ENCODE results near the gene TMEM108. TPM values are rescaled to one million over a fixed set of nuclear protein-coding genes. Genes with fewer than 3 reads are reported as not detected.

Gene TMEM108
- total RNA-seq, 3 donors from 2014 or later, result not detected

DNA sequence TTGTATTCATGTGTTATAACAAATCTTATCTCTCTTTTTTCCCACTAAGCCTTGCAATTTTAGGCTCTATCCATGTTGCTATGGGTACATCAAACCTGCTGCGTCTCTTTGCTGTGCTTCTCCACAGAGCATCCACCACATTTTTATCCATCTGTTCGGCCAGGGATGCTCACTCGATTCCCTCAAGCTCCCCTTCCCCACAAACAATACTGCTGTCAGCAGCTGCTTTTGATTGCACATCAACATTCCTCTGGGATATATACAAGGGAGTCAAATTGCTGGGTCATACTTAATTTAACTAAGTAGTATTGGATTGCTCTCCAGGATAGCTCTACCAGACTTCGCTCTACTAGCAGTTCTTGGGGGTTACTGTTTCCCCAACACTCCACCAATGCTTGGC is 36.8 kb downstream of the TMEM108 start:
- no peaks in the 10 kb centered on the region for H3K27me3 Mint-ChIP-seq (ENCODE audit: low read depth)
- H3K4me1 Mint-ChIP-seq (ENCODE audit: low read depth), result no peaks in the 10 kb centered on the region
- no peak for DNase-seq
- no peak overlapping the region for H3K4me3 Mint-ChIP-seq
- no peaks in the 10 kb centered on the region for H3K36me3 Mint-ChIP-seq (ENCODE audit: insufficient read depth)
- H3K9me3 Mint-ChIP-seq, result no peaks in the 10 kb centered on the region
- ATAC-seq, result no peak

DNA sequence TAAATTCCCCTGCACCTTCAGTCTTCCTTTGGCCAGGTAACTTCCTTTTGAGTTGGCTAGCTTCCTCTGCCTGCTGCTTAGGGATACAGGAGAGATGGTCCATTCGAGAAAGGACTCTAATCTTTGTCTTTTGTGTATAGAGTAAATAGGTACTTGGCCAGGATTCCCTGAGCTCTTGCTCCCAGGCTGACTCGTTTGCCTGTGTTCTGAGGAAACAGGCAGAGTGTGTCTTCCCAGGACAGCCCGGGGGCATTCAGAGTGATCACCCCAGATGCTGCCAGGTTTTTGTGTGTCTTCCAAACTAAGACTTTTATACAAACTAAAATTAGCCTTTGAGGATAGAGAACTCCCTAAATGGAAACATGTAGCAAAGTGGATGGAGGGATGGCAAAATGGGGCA is 39.5 kb downstream of the TMEM108 start:
- no peaks in the 10 kb centered on the region for H3K9me3 Mint-ChIP-seq
- DNase-seq (no peak), ATAC-seq (no peak)
- no peak overlapping the region for H3K4me3 Mint-ChIP-seq
- no peaks in the 10 kb centered on the region for H3K4me1 Mint-ChIP-seq (ENCODE audit: low read depth)
- H3K36me3 Mint-ChIP-seq (ENCODE audit: insufficient read depth), result no peaks in the 10 kb centered on the region
- no peaks in the 10 kb centered on the region for H3K27me3 Mint-ChIP-seq (ENCODE audit: low read depth)

DNA sequence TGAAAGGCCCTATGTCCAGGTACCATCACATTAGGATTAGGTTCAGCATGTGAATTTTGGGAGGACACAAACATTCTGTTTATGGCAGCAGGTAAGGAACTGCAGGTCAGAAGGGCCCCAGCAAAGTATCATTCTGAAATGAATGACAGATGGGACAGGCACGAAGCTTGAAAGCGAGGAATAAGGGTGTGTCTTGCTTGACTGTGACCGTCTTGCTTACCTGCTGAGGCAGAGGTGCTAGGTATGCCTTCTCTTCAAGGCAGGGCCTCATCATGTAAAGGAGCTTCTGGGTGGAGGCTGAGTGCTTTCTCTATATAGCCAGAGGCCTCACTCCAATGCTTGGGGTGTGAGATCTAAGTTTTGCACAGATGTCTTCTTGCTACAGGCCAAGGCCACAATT is 41.4 kb downstream of the TMEM108 start:
- no peaks in the 10 kb centered on the region for H3K4me1 Mint-ChIP-seq (ENCODE audit: low read depth)
- no peak overlapping the region for H3K4me3 Mint-ChIP-seq
- H3K27me3 Mint-ChIP-seq (ENCODE audit: low read depth), result no peaks in the 10 kb centered on the region
- no peaks in the 10 kb centered on the region for H3K36me3 Mint-ChIP-seq (ENCODE audit: insufficient read depth)
- no peak for ATAC-seq
- DNase-seq, result no peak
- no peaks in the 10 kb centered on the region for H3K9me3 Mint-ChIP-seq

DNA sequence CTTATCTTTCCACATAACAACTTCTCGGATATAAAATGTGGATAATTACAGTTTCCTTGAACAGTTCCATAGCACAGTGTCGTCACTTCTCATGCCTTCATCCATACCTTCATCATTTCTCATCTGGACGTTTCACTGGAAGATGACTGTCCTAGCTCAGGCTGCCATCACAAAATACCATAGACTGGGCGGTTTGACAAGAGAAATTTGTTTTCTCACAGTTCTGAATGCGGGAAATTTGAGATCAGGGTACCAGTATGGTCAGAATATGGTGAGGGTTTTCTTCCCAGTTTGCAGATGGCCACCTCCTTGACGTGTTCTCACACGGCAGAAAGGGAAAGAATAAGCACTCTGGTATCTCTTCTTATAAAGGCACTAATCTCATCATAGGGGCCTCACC is 42.8 kb downstream of the TMEM108 start:
- Mint-ChIP-seq H3K4me1 (ENCODE audit: low read depth) (no peaks in the 10 kb centered on the region), H3K27me3 (ENCODE audit: low read depth) (no peaks in the 10 kb centered on the region), H3K9me3 (no peaks in the 10 kb centered on the region), H3K36me3 (ENCODE audit: insufficient read depth) (no peaks in the 10 kb centered on the region), H3K4me3 (no peak overlapping the region)
- ATAC-seq (no peak), DNase-seq (no peak)

DNA sequence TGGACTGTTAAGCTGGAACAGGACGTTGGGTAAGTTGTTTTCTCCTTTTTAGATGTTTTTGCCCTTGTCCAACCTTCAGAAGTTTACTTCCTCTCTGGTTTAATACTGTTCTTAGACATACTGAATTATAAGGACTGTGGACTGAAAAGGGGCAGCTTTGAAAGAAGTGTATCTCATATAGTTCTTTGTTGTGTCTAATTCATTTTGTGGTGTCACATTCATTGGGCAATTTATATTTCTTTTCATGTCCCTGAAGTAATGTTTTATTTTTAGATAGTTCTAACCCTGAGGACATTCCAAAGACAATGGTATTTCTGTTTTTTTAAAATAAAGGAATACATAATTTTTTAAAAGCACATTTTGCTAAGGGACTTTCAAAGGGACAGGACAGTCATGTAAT is 45.2 kb downstream of the TMEM108 start:
- H3K9me3 Mint-ChIP-seq, result no peaks in the 10 kb centered on the region
- no peaks in the 10 kb centered on the region for H3K36me3 Mint-ChIP-seq (ENCODE audit: insufficient read depth)

DNA sequence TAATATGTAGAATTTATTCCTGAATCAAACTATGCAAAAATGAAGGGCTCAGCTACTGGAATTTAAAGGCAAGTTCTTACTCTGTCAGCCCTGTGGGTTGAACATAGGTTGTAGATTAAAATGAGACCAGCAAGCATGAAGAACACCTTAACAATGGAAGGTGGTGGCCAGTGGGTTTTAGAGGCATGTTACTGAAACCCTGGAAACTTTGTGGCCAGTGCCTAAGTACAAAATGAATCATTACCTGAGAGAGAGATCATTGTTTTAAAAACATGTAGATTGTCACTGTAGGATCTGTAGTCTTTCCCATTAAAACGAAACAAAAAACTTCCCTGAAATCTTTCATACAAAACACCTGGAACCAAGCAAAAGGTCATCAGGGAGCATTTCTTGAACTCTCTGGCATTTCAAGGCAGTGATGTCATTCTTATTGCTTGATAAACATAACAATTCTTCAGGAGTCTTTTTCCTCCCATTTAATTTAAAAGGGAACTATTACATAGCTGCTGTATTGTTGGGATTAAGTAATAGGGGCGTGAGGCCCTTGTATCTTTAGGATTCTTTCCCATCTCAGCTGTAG is 51.8 kb downstream of the TMEM108 start:
- DNase-seq, result no peak
- ATAC-seq, result no peak

More for the DNA sequence above, 45.2 kb downstream of the TMEM108 start:
- Mint-ChIP-seq H3K27me3 (ENCODE audit: low read depth) (no peaks in the 10 kb centered on the region), H3K4me3 (no peak overlapping the region), H3K4me1 (ENCODE audit: low read depth) (no peaks in the 10 kb centered on the region)
- DNase-seq (no peak), ATAC-seq (no peak)

DNA sequence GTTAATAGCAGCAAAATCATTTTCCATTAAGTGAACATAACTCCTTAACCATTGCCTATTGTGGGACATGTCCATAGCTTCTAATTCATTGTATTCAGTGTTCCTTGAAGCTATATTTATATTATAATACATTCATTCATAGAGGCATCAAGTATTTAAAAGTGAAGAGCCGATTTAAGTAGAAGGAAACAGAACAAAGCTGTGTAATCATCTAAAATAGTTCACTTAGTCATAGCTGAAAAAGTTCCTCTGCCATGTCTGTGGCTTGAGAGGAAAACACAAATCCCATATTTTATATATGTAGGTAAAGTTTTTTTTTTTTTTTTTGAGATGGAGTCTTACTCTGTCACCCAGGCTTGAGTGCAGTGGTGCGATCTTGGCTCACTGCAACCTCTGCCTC is 54.5 kb downstream of the TMEM108 start:
- DNase-seq (no peak), ATAC-seq (no peak)
- Mint-ChIP-seq H3K4me3 (no peak overlapping the region), H3K4me1 (ENCODE audit: low read depth) (no peaks in the 10 kb centered on the region), H3K27me3 (ENCODE audit: low read depth) (peaks cover 2% of the 10 kb centered on the region), H3K36me3 (ENCODE audit: insufficient read depth) (no peaks in the 10 kb centered on the region), H3K9me3 (no peaks in the 10 kb centered on the region)

More for the DNA sequence above, 51.8 kb downstream of the TMEM108 start:
- Mint-ChIP-seq H3K9me3 (no peaks in the 10 kb centered on the region), H3K4me3 (no peak overlapping the region), H3K36me3 (ENCODE audit: insufficient read depth) (no peaks in the 10 kb centered on the region), H3K4me1 (ENCODE audit: low read depth) (no peaks in the 10 kb centered on the region), H3K27me3 (ENCODE audit: low read depth) (no peaks in the 10 kb centered on the region)

DNA sequence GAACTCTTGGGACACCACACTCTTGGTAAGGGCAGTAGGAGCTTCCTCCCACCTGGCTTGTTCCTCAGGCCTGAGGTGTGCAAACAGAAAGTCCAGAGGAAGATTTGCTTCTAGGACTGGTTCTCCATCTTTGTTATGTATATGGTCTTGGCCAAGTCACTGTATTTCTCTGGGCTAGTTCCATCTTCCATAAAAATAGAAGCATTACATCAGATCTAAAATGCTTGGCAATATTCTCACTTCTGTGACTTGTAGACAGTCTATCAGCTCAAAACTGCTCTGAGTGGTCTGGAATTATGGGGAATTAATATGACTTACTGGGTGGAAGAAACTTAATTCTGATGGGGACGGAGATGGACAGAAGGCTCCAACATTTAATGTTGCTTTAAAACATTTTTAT is 55.2 kb downstream of the TMEM108 start:
- Mint-ChIP-seq H3K4me1 (ENCODE audit: low read depth) (no peaks in the 10 kb centered on the region), H3K9me3 (no peaks in the 10 kb centered on the region), H3K36me3 (ENCODE audit: insufficient read depth) (no peaks in the 10 kb centered on the region), H3K4me3 (no peak overlapping the region), H3K27me3 (ENCODE audit: low read depth) (peaks cover 2% of the 10 kb centered on the region)
- DNase-seq (no peak), ATAC-seq (no peak)

DNA sequence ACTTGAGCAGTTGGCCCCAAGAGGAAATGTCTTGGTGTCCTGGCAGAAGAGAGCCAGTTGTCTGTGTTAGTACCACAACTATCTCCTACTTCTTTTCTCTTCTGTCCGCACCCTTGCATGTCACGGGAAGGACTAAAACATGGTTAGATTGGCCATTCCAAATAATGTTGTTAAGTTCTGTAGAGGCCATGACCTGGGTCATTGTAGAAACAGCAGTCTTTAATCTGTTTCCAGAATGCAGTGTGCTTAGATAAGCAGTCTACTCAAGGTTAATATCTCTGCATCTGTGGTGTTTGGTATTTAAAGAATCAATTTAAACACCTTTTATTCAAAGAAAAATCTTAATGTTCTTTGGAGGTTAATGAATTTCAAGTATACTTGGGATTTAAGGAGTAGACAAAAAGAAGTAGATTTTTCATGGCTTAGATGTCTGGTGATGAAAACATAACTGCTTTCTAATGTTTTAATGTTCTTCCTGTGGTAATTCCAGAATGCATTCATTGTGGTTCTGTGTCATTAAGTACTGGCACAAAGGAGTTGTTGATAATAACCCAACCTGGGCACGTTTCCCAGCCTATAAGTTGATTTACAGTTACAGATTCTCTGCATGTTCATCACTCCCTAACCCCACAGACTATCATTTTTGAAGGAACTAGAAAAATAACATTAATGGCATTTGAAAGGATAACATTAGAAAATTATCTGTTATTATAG is 58.9 kb downstream of the TMEM108 start:
- no peaks in the 10 kb centered on the region for H3K36me3 Mint-ChIP-seq (ENCODE audit: insufficient read depth)
- ATAC-seq (no peak), DNase-seq (no peak)
- H3K9me3 Mint-ChIP-seq, result no peaks in the 10 kb centered on the region
- peaks cover 2% of the 10 kb centered on the region for H3K27me3 Mint-ChIP-seq (ENCODE audit: low read depth)
- H3K4me3 Mint-ChIP-seq, result no peak overlapping the region
- H3K4me1 Mint-ChIP-seq (ENCODE audit: low read depth), result no peaks in the 10 kb centered on the region

DNA sequence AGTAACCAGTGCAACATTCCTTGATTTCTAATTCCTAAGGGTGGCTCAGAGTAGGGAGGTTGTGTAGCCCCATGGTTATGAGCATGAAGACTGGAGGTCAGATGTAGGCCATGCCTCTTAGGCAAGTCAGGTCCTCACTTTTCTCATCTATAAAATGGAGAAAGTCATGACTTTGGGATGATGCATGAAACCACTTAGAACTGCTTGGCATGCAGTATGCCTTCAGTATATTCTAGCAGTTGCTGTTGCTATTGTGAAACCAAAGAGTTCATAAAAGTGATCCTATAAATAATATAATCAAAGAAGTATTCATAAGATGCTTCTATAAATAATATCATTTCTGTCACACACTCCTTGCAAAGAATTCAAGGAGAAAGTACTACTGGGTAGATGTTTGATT is 65.5 kb downstream of the TMEM108 start:
- no peaks in the 10 kb centered on the region for H3K4me1 Mint-ChIP-seq (ENCODE audit: low read depth)
- DNase-seq (no peak), ATAC-seq (no peak)
- no peak overlapping the region for H3K4me3 Mint-ChIP-seq
- H3K36me3 Mint-ChIP-seq (ENCODE audit: insufficient read depth), result no peaks in the 10 kb centered on the region
- H3K9me3 Mint-ChIP-seq, result no peaks in the 10 kb centered on the region
- H3K27me3 Mint-ChIP-seq (ENCODE audit: low read depth), result no peaks in the 10 kb centered on the region

DNA sequence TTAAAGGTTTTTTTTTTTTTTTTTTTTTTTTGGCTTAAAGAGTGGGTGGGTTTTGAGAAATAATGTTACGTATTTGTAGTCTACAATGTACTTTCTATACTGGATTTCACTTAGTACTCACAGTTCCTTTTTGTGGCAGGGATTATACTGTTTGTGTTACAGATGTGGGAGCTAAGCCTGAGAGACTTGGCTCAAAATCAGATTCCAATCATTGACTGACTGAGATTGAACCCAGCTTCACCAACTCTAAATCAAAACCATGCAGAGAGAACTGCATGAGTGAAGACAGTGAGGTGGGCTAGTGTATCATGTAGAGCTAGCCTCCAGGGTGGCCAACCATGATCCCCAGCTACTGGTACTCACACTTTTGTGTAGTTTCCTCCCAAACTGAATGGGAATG is 68.0 kb downstream of the TMEM108 start:
- Mint-ChIP-seq H3K27me3 (ENCODE audit: low read depth) (peaks cover 3% of the 10 kb centered on the region), H3K4me3 (no peak overlapping the region)
- ATAC-seq, result no peak

DNA sequence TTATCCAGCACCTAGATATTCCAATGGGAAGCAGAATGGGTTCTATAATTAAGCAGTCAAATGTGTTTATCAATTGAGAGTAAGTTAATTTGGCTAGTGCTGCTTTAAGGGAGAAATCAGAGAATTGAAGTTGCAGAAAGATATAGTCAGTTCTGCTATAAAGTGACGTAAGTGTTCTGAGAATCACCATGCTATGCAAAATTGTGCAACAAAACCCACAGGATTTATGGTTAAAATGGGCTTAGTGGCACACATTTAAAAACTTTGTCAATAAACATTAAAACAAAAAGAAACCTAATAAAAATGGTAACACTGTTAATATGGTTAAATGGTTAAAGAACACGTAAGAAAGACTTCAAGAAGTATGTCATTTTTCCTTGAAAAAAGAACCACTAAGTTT is 74.5 kb downstream of the TMEM108 start:
- H3K4me1 Mint-ChIP-seq (ENCODE audit: low read depth), result no peaks in the 10 kb centered on the region

More for the DNA sequence above, 68.0 kb downstream of the TMEM108 start:
- Mint-ChIP-seq H3K36me3 (ENCODE audit: insufficient read depth) (no peaks in the 10 kb centered on the region), H3K4me1 (ENCODE audit: low read depth) (no peaks in the 10 kb centered on the region), H3K9me3 (no peaks in the 10 kb centered on the region)
- no peak for DNase-seq

DNA sequence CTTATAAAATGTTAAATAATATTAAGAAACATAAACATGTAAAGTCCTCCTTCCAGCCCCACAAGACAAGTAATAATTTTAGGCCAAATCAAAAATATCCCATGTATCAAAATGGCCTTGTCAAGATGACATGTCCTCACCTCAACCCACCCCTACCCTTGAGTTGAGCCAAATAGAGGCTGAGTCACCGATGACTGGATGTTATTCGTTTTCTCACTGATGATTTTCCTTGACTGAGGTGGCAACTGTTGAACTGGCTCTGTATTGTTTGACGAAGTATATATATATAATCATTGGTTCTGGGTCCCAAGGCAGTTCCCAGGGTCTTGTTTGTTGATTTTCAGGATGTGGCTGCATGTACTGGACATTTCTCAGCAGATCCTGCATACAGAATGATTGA is 75.3 kb downstream of the TMEM108 start:
- no peaks in the 10 kb centered on the region for H3K36me3 Mint-ChIP-seq (ENCODE audit: insufficient read depth)
- H3K27me3 Mint-ChIP-seq (ENCODE audit: low read depth), result peaks cover 4% of the 10 kb centered on the region
- no peaks in the 10 kb centered on the region for H3K9me3 Mint-ChIP-seq
- no peak for ATAC-seq
- no peak for DNase-seq
- H3K4me1 Mint-ChIP-seq (ENCODE audit: low read depth), result no peaks in the 10 kb centered on the region
- no peak overlapping the region for H3K4me3 Mint-ChIP-seq

More for the DNA sequence above, 74.5 kb downstream of the TMEM108 start:
- no peaks in the 10 kb centered on the region for H3K9me3 Mint-ChIP-seq
- H3K27me3 Mint-ChIP-seq (ENCODE audit: low read depth), result peaks cover 4% of the 10 kb centered on the region
- ATAC-seq (no peak), DNase-seq (no peak)
- no peak overlapping the region for H3K4me3 Mint-ChIP-seq
- H3K36me3 Mint-ChIP-seq (ENCODE audit: insufficient read depth), result no peaks in the 10 kb centered on the region

DNA sequence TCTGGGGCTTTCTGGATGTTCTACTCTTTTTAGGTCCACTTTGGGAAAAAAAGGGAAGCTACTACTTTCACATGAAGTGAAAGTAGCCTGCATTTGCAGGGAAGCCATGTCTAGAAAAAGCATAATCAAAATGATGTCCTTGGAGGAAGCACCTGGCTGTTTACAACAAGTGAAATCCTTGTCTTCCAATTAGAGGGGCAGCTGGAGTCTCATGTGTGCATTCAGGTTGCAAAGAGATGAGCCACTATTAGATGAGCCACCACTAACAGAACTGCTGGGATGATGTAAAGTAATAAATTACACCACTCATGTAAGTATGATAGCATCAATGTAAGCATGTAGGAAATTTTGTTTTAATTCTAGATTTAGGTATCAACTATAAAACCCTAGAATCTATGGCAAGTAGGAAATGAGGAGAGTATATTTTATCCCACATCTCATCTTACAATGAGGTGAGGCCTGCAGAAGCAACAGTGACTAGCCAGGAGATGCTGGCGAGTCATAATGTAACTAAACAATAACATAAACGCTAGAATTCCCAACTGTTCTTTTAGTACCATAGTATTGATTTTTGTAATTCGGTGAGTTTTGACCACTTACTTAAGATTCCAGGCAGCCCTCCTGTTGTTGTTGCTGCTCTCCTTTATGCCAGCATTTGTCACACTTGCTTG is 75.9 kb downstream of the TMEM108 start:
- H3K27me3 Mint-ChIP-seq (ENCODE audit: low read depth), result peaks cover 4% of the 10 kb centered on the region
- H3K4me1 Mint-ChIP-seq (ENCODE audit: low read depth), result no peaks in the 10 kb centered on the region
- no peaks in the 10 kb centered on the region for H3K9me3 Mint-ChIP-seq
- no peak for DNase-seq
- H3K4me3 Mint-ChIP-seq, result no peak overlapping the region
- no peak for ATAC-seq
- H3K36me3 Mint-ChIP-seq (ENCODE audit: insufficient read depth), result no peaks in the 10 kb centered on the region

DNA sequence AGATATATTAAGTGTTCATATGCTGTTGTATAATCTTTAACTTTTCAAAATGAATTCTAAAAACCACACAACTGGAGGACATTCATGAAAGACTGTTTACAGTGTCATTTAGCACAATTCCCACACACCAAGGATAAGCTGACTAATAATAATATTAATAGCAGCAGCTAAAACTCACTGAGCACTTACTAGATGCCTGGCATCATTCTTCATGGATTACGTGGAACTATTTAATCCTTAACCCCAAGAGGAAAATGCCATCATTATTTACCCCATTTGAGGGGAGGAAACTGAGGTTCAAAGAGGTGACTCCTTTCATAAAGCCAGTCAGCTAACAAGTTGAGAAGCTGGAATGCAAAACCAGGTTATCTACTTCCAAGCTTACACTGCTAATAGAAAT is 77.0 kb downstream of the TMEM108 start:
- Mint-ChIP-seq H3K27me3 (ENCODE audit: low read depth) (peaks cover 4% of the 10 kb centered on the region), H3K4me3 (no peak overlapping the region), H3K9me3 (no peaks in the 10 kb centered on the region), H3K4me1 (ENCODE audit: low read depth) (no peaks in the 10 kb centered on the region), H3K36me3 (ENCODE audit: insufficient read depth) (no peaks in the 10 kb centered on the region)
- DNase-seq, result no peak
- no peak for ATAC-seq
